ENCODE data around the gene IFNA2. TPM values are rescaled to one million over a fixed set of nuclear protein-coding genes. Genes with fewer than 3 reads are reported as not detected.
"Not testable (repeated sequence)": the region's sequence is repeated elsewhere in the genome, so short reads cannot be mapped to it uniquely, and the experiment has no call there.

The IFNA2 gene
- not detected for total RNA-seq

GRCh38 chr9:21385131-21385670 is at the start of gene IFNA2:
IFNA2 (minus strand) TSS chr9:21385398; CDS start chr9:21385329, 69 bp downstream.
- DNase-seq = no peak

- DNase-seq = not testable (repeated sequence)
Measured at GRCh38 chr9:21435015-21435383, 49.8 kb upstream of the IFNA2 start.

- peak; percentile 63 for DNase-seq
Measured at GRCh38 chr9:21434202-21435014, 49.2 kb upstream of the IFNA2 start.

- DNase-seq = no peak
Measured at GRCh38 chr9:21432672-21433425, 47.7 kb upstream of the IFNA2 start.

GRCh38 chr9:21429191-21429590 is 44.0 kb upstream of the IFNA2 start:
- no peak for DNase-seq

- DNase-seq = no peak
Measured at GRCh38 chr9:21428235-21428634, 43.0 kb upstream of the IFNA2 start.

GRCh38 chr9:21415493-21416267 is 30.5 kb upstream of the IFNA2 start:
- no peak for DNase-seq

GRCh38 chr9:21414220-21414940 is 29.2 kb upstream of the IFNA2 start:
- DNase-seq = no peak

DNA sequence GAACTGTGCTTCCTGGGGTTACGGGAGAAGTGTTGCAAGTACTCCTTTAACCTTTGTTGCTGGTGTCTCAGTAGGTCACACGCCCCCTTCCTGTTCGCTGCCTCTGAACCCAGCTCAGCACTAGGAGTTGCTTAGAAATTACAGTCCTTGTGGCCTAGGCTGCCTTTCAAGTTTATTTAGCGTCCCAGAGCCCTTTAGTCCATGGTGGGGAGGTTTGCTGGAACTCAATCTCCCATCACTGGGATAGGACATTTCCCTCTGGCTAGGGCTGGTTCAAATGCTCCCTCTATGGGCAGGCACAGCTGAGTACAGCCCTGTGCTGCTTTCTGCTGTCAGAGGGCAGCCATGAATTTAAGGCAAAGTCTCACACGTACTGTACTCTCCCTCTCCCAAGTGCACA is 28.4 kb upstream of the IFNA2 start:
- DNase-seq = no peak

- no peak for DNase-seq
Measured at GRCh38 chr9:21413151-21413550, 28.0 kb upstream of the IFNA2 start.

DNA sequence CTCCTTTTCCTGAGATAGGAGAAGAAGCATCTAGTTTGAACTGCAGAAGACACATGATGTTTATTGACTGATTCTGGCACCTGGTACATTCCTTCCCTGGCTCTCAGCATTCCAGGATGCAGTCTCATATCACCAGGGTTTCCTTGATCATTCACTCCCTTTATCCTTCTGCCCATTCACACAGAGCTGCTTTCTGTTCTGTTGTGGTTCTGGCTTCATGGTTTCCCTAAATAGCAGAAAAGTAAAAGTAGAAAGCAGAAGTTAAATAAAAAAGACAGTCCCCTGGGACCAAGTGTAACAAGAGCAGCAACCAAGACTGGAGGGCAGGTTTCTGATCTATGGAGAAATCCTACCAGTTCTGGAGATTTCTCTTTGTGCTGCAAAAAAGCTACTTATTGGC is 26.9 kb upstream of the IFNA2 start:
- no peak for DNase-seq

GRCh38 chr9:21408817-21409216 is 23.6 kb upstream of the IFNA2 start, which contains the start of gene IFNA8:
IFNA8 (plus strand) TSS chr9:21409117; CDS start chr9:21409177, 60 bp downstream.
- no peak for DNase-seq

GRCh38 chr9:21404146-21404545 is 18.9 kb upstream of the IFNA2 start:
- no peak for DNase-seq

DNA sequence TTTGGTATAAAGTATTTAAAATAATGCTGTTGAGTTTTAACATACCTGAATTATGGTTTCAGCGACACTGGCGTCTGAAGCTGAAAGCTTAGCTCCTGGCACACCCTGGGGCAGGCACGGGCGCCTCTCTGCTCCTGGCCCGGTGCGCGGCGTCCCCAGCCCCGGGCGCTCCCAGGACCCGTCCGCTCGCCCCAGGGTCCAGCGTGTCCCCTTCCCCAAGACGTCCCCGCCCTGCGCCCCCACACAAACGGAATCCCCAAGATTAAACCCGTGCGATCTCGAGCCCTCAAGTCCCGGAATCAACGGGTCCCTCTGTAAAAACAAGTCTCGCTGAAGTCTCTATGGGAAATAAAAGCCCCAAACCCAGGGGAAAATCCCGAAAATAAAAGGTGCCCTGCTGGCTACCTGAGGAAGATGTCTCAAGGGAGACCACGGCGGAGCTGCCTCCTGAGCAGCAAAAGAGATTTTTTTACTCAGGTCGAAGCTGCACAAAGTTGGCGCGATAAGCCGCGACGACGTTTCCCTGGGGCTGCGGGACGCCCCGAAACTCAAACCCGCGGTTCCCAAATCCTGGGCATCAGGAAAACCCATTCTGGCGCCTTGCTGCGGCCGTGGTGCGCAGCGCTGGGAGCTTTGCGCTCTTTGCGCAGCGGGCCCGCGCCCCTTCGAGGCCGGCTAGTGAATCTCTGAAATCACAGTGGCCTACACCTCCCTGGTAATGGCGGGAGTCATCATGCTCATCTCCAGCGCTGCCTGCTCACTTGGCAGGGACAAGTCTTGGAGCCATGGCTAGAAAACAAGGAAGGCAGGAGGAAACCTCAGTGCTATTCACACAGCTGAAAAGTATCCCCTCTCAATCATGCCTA is 17.4 kb upstream of the IFNA2 start:
- peak; percentile 18 for DNase-seq

- no peak for DNase-seq
Measured at GRCh38 chr9:21399956-21400355, 14.8 kb upstream of the IFNA2 start.

- no peak for DNase-seq
Measured at GRCh38 chr9:21398955-21399489, 13.8 kb upstream of the IFNA2 start.

DNA sequence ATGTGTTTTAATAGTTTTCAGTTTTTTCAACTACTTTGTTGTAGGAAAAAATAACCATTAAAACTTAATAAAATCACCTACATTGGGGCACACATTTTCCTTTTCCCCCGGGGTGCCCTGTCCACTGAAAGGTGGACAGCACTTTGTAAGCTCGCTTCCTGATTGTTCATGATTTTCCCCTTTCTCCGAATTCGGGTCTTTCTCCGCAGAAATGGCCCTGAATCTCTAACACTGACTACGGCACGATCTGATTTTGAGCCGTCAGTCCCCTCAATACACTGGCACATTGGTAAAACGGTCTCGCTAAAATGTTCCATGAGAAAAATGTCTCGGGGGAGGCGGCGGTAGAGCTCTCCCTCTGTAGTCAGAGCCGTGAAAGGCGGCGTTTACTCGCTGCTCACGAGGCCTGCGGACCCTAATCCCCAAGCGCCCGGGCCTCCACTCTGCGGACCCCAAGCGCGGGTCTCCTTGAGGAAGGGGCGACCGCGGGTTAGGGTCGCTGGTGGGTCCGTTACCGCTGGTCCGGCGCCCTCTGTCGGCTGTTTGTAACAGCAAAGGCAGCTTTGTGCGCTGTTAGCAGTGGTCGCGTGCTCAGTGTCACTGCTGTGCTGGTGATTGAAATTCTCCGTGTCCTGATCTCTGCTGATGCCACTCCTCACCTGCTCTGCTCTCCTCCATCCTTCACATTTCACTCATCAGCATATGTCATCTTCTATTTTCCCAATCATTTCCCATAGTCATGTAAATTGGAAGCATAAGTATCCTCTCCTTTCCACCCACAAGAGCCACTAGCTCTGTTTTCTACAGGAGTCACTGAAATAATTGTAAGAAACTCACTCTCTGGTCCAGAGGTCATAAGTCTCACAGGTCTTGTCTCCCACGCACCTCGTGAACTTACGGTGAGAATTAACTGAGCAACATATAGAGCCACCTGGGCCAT is 10.8 kb upstream of the IFNA2 start:
- peak; percentile 66 for DNase-seq

DNA sequence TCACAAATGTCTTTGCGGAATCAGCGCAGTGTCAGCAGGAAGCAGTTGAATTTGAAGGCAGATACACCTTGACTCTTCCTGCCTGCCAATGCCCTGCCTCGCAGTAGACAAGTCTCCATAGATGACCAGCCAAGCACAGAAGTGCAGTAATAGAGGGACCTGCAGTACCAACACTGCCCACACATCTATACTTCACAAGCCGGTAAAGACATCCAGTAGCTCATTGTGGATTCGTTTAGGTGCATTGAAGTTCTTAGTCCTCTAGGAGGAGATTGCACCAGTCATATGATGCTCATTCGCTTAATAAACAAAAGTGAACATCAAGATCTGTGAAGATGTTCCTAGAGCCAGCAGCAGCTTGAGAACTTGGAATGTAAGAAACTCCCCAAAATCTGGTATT is 7.1 kb upstream of the IFNA2 start:
- no peak for DNase-seq

GRCh38 chr9:21383627-21384026 is 1.6 kb downstream of the IFNA2 start:
- no peak for DNase-seq
